GM12873 (cell line): ENCODE results near the gene PRL.

Experiments
- TF ChIP-seq, protein P1 (sequence below): IDR thresholded peaks from 2 replicates; pipeline ENCODE4 v1.5.1; 2012; ENCODE audit warnings: low read depth, mild to moderate bottlenecking, moderate library complexity, low read length, control low read depth; ENCODE audit not compliant: insufficient read depth; ENCODE audit errors: missing control alignments

PRL gene

DNA sequence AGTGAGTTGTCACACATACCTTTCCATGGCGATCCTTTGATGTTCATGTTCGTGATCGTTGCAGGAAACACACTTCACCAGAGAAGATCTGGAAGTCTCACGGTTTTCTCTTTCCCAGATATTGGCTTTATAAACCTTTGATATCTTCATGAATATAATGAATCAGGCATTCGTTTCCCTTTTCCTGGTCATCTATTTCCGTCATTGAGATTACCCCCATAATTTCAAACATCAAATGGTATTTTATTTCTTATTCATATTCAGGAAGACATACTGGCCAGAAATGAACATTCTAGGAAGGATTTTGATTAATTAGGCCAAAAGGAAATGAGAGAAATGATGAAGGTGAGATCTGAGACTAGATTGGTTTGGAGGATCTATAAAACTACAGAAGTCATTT, at the start of gene PRL:
Gene PRL, minus strand, starts transcription at position 101 of the 400 bp plus-strand sequence. Its CDS starts 54 bp downstream, at position 47.
- TF ChIP-seq, protein P1, sequence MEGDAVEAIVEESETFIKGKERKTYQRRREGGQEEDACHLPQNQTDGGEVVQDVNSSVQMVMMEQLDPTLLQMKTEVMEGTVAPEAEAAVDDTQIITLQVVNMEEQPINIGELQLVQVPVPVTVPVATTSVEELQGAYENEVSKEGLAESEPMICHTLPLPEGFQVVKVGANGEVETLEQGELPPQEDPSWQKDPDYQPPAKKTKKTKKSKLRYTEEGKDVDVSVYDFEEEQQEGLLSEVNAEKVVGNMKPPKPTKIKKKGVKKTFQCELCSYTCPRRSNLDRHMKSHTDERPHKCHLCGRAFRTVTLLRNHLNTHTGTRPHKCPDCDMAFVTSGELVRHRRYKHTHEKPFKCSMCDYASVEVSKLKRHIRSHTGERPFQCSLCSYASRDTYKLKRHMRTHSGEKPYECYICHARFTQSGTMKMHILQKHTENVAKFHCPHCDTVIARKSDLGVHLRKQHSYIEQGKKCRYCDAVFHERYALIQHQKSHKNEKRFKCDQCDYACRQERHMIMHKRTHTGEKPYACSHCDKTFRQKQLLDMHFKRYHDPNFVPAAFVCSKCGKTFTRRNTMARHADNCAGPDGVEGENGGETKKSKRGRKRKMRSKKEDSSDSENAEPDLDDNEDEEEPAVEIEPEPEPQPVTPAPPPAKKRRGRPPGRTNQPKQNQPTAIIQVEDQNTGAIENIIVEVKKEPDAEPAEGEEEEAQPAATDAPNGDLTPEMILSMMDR: no peak

DNA sequence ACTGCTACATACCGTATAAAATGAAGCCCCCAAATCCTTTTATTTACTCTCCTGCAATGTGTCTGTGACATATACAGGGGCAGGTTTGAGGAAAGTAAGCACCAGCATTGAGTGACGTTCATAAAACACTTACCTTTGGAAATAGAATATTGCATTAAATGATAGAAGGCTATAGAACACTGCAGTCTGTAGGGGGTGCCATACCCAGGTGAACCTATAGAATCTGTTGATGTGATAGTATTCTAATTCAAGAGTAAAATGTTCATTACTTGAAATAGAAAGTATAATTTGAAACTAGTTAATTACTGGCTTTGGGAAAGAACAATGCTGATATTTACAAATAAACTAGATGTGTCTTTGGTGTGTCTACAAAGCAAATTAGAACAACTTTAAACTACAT, 47.0 kb upstream of the PRL start:
- TF ChIP-seq, protein P1: no peak

DNA sequence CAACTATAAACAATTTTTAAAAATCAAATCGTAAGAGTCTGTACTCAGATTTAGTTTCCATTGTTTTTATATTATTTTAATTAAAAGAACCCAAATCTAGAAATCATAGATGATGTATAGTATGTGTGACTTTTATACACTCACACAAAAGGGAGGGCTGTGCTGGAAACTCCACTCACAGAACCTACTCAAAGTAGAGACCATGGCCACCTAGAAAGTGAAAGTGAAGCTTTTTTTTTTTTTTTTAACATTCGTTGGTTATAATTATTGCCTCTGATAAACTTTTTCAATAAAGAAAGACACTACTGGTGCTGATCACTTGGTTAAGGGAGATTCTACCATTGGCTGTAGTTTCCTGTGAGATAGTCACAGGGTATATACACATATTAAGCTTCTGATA, 37.9 kb upstream of the PRL start:
- TF ChIP-seq, protein P1: no peak

DNA sequence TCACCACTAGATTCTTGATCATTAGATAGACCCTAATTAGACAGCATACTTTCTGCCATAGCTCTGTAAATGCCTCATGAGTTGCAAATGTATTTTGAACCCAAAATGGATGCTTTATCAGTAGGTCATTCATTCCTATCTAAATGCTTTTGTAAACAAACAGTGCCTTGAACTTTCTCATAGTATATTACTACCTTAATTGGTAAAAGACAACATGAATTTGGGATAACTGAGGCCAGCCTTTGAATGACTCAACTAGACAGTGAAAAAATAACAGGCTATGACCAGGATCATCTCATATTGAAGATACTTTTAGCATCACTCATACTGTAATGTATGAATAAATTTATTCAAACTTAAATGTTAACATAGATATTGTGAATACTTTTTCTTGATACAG, 37.0 kb upstream of the PRL start:
- TF ChIP-seq, protein P1: no peak

DNA sequence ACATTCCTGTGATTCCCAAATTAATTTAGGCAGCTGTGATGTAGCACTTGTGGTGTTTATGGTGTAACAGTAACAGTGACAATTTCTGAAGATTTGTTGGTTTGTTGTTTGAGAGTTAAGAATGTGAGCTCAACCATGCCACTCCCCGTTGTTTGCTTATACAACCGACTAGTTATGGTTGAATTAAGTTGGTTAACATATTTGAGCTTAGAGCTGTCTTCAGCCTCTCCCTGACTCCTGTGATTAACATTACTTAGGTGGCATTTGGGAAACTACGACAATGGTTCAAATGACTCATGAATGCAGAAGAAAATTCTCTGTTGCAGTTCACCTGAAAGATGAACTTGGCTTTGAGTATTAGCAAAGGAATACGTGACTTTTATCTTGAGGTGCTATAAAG, 35.9 kb upstream of the PRL start:
- TF ChIP-seq, protein P1: no peak

DNA sequence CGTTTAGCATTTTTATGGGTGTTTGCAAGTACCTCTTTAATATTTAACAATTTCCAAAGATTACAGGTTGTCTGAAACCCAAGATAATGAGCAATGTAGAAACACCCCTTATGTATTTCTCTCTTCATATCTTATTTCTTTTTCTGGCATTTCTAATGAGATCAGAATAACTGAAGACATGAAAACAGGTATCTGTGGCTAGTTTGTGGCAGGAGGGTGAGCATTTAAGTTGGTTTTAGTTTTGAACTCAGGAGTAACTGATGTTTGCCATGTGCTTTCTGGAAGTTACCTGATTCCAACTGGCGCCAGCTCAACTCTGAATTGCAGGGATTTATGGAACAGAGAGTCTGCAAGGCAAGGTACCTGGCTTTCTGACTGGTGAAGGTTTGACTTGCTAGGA, 35.4 kb upstream of the PRL start:
- TF ChIP-seq, protein P1: no peak

DNA sequence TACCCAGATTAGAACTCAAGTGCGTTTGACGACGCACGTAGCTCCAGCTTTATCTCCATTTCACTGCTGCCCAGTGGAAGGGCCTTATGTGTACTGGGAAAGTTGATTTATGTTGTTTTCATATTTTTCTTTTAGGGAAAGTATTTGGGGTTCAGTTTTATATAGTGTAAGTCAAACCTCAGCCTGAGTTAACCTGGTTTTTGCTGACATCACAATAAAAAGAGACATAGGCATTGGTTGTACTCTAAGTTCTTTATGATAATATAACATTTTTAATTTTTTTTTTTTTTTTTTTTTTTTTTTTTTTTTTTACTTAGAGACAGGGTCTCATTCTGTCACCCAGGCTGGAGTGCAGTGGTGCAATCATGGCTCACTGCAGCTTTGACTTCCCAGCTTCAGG, 34.1 kb upstream of the PRL start:
- TF ChIP-seq, protein P1: no peak
